OCI-LY1 (cell line): ENCODE data around the gene FOXF1.

Experiments used
- EZH2 ChIP-seq: fragments of 200-600 bp; sonication (generic), shearing (Covaris generic); IDR thresholded peaks from 2 replicates; pipeline ENCODE4 v1.8.0; 2017; ENCODE audit warnings: borderline replicate concordance, mixed run types, mild to moderate bottlenecking, antibody characterized with exemption, low read length, moderate library complexity, mixed read lengths
- TF ChIP-seq, protein P1 (sequence below): fragments of 200-600 bp; sonication (generic), shearing (Covaris generic); IDR thresholded peaks from 2 replicates; pipeline ENCODE4 v1.5.1; 2017; ENCODE audit warnings: mild to moderate bottlenecking, antibody characterized with exemption, low read length, moderate library complexity, mixed read lengths

DNA sequence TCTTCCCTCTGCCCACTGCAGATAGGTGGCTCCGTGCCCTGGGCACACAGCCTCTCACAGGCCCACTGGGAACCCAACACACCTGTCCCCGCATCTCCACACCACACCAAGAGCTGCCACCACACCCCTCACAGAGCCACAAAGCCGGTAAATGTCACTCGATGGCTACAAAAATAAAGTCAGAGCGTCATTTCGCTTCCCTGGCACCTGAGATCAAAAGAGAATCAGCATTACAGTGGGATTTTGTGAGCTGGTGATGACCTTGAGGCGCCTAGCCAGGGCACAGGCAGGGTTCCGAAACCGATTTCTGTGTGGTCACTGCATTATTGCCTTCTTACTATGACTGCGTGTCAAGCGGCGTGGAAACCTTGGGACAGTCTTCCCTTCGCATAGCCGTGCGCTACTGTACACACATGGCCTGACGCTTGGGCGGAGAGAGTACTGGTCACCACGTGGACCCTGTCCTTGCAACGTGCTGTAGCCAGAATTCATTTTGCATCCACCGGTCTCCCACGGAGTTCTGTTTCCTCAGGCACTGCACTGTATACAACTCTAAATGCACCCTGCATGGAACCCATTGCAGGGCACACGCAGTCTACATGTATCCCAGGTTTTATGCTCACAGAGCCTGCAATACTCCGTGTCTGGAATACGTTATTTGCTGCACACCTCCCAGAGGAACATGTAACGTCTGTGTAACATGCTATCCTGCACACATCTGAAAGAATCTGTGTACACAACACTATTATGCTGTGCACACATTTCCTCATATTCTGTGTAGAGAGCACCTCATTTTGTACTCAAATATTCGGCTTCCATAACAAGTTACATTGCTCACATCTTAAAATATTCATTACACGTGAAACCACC, 5.8 kb upstream of the FOXF1 start:
- TF ChIP-seq, protein P1, sequence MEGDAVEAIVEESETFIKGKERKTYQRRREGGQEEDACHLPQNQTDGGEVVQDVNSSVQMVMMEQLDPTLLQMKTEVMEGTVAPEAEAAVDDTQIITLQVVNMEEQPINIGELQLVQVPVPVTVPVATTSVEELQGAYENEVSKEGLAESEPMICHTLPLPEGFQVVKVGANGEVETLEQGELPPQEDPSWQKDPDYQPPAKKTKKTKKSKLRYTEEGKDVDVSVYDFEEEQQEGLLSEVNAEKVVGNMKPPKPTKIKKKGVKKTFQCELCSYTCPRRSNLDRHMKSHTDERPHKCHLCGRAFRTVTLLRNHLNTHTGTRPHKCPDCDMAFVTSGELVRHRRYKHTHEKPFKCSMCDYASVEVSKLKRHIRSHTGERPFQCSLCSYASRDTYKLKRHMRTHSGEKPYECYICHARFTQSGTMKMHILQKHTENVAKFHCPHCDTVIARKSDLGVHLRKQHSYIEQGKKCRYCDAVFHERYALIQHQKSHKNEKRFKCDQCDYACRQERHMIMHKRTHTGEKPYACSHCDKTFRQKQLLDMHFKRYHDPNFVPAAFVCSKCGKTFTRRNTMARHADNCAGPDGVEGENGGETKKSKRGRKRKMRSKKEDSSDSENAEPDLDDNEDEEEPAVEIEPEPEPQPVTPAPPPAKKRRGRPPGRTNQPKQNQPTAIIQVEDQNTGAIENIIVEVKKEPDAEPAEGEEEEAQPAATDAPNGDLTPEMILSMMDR, result no peak
- no peak for TF ChIP-seq EZH2
